Measurements from ENCODE around the gene ST6GALNAC6.

The ST6GALNAC6 gene

GRCh38 chr9:127878652-127879390, 20.6 kb downstream of the ST6GALNAC6 start:
- TF ChIP-seq GATA2 (IDR thresholded peaks at IDR 0.05; ENCODE audit: low read depth, low read length) = no peak
- TF ChIP-seq GATA3 (IDR thresholded peaks at IDR 0.05; ENCODE audit: low read depth, low read length) = no peak

GRCh38 chr9:127878001-127878651, 21.3 kb downstream of the ST6GALNAC6 start:
- TF ChIP-seq GATA2 (IDR thresholded peaks at IDR 0.05; ENCODE audit: low read depth, low read length) (no peak), GATA3 (IDR thresholded peaks at IDR 0.05; ENCODE audit: low read depth, low read length) (no peak)

- TF ChIP-seq GATA3 (IDR thresholded peaks at IDR 0.05; ENCODE audit: low read depth, low read length) (no peak), GATA2 (IDR thresholded peaks at IDR 0.05; ENCODE audit: low read depth, low read length) (no peak)
Measured at GRCh38 chr9:127877566-127877998, 21.8 kb downstream of the ST6GALNAC6 start, which contains the start of gene AK1. TSS of gene AK1 (minus strand) at chr9:127877675. CDS start at chr9:127874617, 3,058 bp downstream.

- no peak for TF ChIP-seq GATA3 (IDR thresholded peaks at IDR 0.05; ENCODE audit: low read depth, low read length)
- TF ChIP-seq GATA2 (IDR thresholded peaks at IDR 0.05; ENCODE audit: low read depth, low read length) = no peak
Measured at GRCh38 chr9:127876764-127877562, 22.4 kb downstream of the ST6GALNAC6 start.

GRCh38 chr9:127876026-127876763, 23.2 kb downstream of the ST6GALNAC6 start:
- TF ChIP-seq GATA2 (IDR thresholded peaks at IDR 0.05; ENCODE audit: low read depth, low read length) (no peak), GATA3 (IDR thresholded peaks at IDR 0.05; ENCODE audit: low read depth, low read length) (no peak)

DNA sequence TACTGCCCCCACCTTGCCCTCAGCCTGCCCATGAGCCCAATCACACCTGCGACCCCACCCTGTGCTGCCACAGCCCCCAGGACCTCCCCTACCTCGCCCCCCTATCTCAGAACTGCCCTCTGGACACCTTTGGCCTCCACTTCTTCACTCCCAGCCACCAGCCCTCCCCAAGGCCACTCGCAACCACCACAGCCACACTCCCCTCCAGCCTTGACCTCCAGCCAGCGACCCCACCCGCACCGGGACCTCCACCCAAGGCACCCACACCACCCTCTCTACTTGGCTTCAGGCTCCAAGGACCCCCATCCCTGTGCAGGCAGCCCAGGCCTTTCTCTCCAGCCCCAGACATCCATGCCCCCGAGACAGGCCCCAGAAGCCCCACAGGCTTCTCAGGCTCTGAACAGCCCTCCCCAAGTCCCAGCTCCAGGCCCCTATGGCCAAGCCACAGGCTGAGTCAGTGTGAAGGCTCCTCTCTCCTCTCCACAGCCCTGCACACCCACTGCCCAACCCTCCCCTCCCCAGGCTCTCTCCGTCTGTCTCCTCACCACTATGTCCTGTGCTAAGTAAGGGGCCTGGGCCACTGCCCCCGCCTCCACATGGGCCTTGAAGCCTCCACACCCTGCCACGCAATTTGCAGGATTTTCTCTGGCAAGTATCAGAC, 24.0 kb downstream of the ST6GALNAC6 start:
- TF ChIP-seq GATA3 (IDR thresholded peaks at IDR 0.05; ENCODE audit: low read depth, low read length) (no peak), GATA2 (IDR thresholded peaks at IDR 0.05; ENCODE audit: low read depth, low read length) (no peak)

DNA sequence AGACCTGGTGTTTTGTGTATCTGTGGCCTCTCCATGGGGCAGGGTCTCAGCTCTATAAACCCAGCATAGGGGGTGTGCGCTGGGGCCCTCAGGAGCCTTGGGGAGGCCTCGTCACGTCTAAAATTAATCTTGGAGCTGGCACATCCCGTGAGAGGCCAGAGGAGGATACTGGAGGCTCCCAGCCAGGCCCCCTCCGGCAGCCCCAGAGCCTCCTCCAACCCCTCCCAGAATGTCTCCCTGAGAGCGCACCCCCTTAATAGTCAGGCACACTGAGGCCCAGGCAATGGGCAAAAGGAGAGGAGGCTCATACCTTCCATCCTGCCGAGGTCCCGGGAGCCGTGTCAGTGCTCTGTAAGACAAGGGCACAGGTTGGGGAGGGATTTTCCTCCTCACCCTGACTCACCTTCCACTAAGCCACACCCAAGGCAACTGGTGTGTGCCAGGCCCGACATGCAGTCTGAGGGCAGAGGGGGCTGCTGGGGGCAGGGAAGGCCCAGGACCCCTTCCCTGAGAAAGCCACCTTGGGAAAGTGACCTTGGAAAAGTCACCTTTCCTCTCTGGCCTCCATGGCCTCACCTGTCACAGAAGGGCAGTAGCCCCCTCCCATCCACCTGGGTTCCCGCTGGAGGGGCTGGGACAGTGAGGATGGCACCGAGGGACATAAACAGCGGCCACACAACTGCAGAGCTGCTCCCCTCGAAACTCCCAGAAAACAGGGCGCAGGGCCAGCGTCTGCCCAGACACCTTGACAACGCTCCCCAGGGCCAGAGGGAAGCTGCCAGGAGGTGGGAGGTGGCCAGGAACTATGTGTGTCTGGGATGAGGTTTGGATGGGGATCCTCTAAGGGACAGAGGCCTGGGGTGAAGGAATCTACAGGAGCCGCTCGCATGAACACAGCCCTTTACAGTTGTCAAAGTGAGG, 24.8 kb downstream of the ST6GALNAC6 start:
- TF ChIP-seq GATA2 (IDR thresholded peaks at IDR 0.05; ENCODE audit: low read depth, low read length) (no peak), GATA3 (IDR thresholded peaks at IDR 0.05; ENCODE audit: low read depth, low read length) (no peak)

- no peak for TF ChIP-seq GATA3 (IDR thresholded peaks at IDR 0.05; ENCODE audit: low read depth, low read length)
- TF ChIP-seq GATA2 (IDR thresholded peaks at IDR 0.05; ENCODE audit: low read depth, low read length) = no peak
Measured at GRCh38 chr9:127873886-127874285, 25.5 kb downstream of the ST6GALNAC6 start.

- no peak for TF ChIP-seq GATA3 (IDR thresholded peaks at IDR 0.05; ENCODE audit: low read depth, low read length)
- TF ChIP-seq GATA2 (IDR thresholded peaks at IDR 0.05; ENCODE audit: low read depth, low read length) = no peak
Measured at GRCh38 chr9:127873223-127873691, 26.1 kb downstream of the ST6GALNAC6 start.

GRCh38 chr9:127872369-127873222, 26.8 kb downstream of the ST6GALNAC6 start:
- TF ChIP-seq GATA2 (IDR thresholded peaks at IDR 0.05; ENCODE audit: low read depth, low read length) (no peak), GATA3 (IDR thresholded peaks at IDR 0.05; ENCODE audit: low read depth, low read length) (no peak)

DNA sequence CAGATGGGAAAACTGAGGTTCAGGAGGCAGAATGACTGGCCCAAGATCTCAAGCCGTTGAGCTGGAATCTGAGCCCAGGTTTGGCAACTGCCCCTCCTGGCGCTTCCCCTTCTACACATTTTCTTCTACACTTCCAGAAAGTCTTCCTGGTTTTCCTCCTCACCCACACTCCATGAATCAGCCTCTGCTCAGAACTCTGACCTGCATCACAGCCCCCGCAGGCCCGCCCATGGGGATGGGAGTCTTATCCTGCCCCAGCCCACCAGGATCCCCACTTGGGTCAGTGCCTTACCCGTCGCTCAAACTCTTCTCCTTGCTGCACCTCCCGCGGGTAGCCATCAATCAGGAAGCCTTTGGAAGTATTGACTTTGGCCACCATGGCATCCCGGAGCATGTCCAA, 27.9 kb downstream of the ST6GALNAC6 start:
- TF ChIP-seq GATA2 (IDR thresholded peaks at IDR 0.05; ENCODE audit: low read depth, low read length) = no peak
- TF ChIP-seq GATA3 (IDR thresholded peaks at IDR 0.05; ENCODE audit: low read depth, low read length) = no peak
